Cardiac muscle cell (in vitro differentiated cells and primary cell): ENCODE measurements around the gene HYCC2. TPM values are rescaled to one million over a fixed set of nuclear protein-coding genes. Genes with fewer than 3 reads are reported as not detected.

ENCODE experiments used
- DNase-seq, 2 donors: peaks; one replicate each; pipeline versions ENCODE4 v3.0.0 to v3.0.0-alpha.2; 2010 to 2017; ENCODE audit warnings: low read depth in 1 of 2, low spot score in 1 of 2
- H3K27ac ChIP-seq: fragments of 200-600 bp; sonication (generic); 2 replicates; pipeline ENCODE4 v1.5.1; 2016
- H3K27me3 ChIP-seq: fragments of 200-600 bp; sonication (generic); 2 replicates; pipeline ENCODE4 v1.6.0; 2016; ENCODE audit warnings: control low read depth
- H3K36me3 ChIP-seq: fragments of 200-600 bp; sonication (generic); 2 replicates; pipeline ENCODE4 v1.5.1; 2016; ENCODE audit warnings: control low read depth
- H3K4me1 ChIP-seq: fragments of 200-600 bp; sonication (generic); 2 replicates; pipeline ENCODE4 v1.8.1; 2017; ENCODE audit warnings: low read depth, mild to moderate bottlenecking, mixed run types
- H3K4me3 ChIP-seq: fragments of 200-600 bp; sonication (generic); 2 replicates; pipeline ENCODE4 v1.5.1; 2016; ENCODE audit warnings: mild to moderate bottlenecking
- H3K9me3 ChIP-seq: fragments of 200-600 bp; sonication (generic); 2 replicates; pipeline ENCODE4 v1.5.1; 2017; ENCODE audit warnings: low read depth, mild to moderate bottlenecking, control low read depth
- polyA plus RNA-seq: library from polyadenylated mRNA; unstranded; fragments of >200 nt; fragmentation: Nextera tagmentation; extraction: Ambion mirVana; gene quantifications from 2 replicates; pipeline ENCODE4 v1.2.1, GENCODE V29; 2016
- total RNA-seq: library from RNA; depleted of rRNA; stranded (reverse); fragments of >200 nt; gene quantifications from 2 replicates; pipeline ENCODE4 v1.2.3, GENCODE V29; 2016
- TF ChIP-seq, protein P1 (sequence below): IDR thresholded peaks from 2 replicates; pipeline ENCODE4 v1.5.1; 2012; ENCODE audit warnings: low read depth, mild to moderate bottlenecking, low read length

HYCC2 gene
- total and polyA plus RNA-seq, 2 experiments from 2014 or later = 6.1 to 7.0 TPM

DNA sequence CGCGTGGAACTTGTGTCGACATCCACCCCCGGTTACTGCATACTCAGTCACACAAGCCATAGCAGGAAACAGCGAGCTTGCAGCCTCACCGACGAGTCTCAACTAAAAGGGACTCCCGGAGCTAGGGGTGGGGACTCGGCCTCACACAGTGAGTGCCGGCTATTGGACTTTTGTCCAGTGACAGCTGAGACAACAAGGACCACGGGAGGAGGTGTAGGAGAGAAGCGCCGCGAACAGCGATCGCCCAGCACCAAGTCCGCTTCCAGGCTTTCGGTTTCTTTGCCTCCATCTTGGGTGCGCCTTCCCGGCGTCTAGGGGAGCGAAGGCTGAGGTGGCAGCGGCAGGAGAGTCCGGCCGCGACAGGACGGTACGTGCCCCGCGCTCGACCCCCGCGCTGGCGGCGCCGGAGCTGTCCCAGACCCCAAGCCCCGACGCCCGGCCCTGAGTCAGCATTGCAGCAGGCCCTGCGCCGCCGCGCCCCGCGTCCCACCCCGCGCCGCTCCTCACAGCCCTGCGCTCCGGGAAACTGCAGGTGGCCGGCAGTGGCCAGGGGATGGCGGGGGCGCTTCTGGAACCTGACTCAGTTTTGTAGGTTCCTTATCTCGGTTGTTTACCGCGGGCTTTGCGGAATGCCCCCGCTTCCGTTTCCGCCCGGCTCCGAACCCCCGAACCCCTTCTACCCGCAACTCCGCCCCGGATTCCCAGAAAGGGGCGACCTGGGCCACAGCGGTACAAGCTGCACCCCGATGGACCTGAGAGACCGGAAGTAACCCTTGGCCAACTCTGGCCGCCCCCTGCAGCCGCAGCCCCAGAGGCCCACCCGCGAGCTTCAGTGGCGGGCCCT is 44.9 kb upstream of the HYCC2 start, which contains the start of gene CFLAR:
Gene CFLAR, plus strand, starts transcription at position 50 of the 844 bp plus-strand sequence. CDS start 13,702 bp downstream, outside the sequence.
- H3K27me3 ChIP-seq = no peaks in the 10 kb centered on the region
- no peaks in the 10 kb centered on the region for H3K36me3 ChIP-seq
- H3K4me1 ChIP-seq = no peaks in the 10 kb centered on the region
- H3K4me3 ChIP-seq = peak within 1 kb of the TSS; percentile 29
- no peak within 1 kb of the TSS for H3K27ac ChIP-seq
- TF ChIP-seq, protein P1, sequence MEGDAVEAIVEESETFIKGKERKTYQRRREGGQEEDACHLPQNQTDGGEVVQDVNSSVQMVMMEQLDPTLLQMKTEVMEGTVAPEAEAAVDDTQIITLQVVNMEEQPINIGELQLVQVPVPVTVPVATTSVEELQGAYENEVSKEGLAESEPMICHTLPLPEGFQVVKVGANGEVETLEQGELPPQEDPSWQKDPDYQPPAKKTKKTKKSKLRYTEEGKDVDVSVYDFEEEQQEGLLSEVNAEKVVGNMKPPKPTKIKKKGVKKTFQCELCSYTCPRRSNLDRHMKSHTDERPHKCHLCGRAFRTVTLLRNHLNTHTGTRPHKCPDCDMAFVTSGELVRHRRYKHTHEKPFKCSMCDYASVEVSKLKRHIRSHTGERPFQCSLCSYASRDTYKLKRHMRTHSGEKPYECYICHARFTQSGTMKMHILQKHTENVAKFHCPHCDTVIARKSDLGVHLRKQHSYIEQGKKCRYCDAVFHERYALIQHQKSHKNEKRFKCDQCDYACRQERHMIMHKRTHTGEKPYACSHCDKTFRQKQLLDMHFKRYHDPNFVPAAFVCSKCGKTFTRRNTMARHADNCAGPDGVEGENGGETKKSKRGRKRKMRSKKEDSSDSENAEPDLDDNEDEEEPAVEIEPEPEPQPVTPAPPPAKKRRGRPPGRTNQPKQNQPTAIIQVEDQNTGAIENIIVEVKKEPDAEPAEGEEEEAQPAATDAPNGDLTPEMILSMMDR = no peak
- peak in 1 of 2 donors; percentile 75 for DNase-seq
- H3K9me3 ChIP-seq = no peaks in the 10 kb centered on the region

DNA sequence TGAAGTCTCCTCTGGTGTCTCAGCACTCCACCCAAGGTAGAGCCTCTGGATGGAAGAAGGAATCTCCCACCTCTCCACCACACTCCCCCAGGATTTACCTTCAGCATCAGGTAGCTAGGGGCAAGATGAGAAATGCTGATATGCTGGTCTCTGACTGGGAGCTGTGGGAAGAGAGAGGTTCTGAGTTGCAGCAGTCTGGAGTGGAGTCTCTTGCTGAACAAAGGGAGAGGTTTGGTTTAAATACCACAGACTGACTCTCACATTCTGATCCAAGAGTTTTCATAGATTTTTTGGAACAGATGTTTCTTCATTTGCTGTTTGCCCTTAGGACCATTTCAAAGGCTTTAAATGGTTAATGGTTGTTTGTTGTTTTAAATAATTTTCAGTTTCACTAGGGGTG is 43.4 kb upstream of the HYCC2 start:
- peak in 1 of 2 donors; percentile 29 for DNase-seq
- TF ChIP-seq, protein P1 = no peak

DNA sequence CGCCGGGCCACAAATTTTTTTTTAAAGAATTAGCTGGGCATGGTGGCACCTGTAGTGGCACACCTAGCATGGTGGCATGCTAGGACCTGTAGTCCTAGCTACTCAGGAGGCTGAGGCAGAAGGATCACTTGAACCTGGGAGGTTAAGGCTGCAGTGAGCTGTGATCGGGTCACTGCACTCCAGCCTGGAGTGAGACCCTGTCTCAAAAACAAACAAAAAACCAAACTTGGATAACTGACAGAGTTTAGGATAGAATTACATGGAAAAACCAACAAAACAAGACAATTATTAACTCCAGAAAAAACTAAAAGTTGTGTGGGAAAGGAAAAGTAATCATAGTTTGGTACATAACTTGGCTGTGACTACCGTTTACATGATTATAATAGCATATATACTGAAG is 42.9 kb upstream of the HYCC2 start:
- TF ChIP-seq, protein P1 = no peak
- H3K36me3 ChIP-seq = no peaks in the 10 kb centered on the region
- no peak overlapping the region for H3K27ac ChIP-seq
- no peak for DNase-seq
- no peaks in the 10 kb centered on the region for H3K9me3 ChIP-seq
- no peaks in the 10 kb centered on the region for H3K27me3 ChIP-seq
- H3K4me1 ChIP-seq = no peaks in the 10 kb centered on the region
- H3K4me3 ChIP-seq = no peak overlapping the region

More for the DNA sequence above, 43.4 kb upstream of the HYCC2 start:
- no peaks in the 10 kb centered on the region for H3K9me3 ChIP-seq
- H3K27me3 ChIP-seq = no peaks in the 10 kb centered on the region
- no peak overlapping the region for H3K4me3 ChIP-seq
- no peak overlapping the region for H3K27ac ChIP-seq
- H3K4me1 ChIP-seq = no peaks in the 10 kb centered on the region
- no peaks in the 10 kb centered on the region for H3K36me3 ChIP-seq

DNA sequence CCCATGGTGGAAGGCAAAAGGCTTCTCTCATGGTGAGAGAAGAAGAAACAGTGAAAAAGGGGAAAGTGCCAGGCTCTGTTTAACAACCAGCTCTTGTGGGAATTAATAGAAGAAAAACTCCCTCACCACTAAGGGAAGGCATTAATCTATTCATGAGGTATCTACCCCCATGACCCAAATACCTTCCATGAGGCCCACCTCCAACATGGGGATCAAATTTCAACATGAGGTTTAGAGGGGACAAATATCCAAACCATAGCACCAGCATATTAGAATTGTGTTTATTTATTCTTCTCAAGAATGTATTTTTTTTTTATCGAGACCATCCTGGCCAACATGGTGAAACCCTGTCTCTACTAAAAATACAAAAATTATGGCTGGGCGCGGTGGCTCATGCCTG is 39.6 kb upstream of the HYCC2 start:
- no peaks in the 10 kb centered on the region for H3K27me3 ChIP-seq
- no peak for DNase-seq
- H3K36me3 ChIP-seq = no peaks in the 10 kb centered on the region
- no peaks in the 10 kb centered on the region for H3K4me1 ChIP-seq
- TF ChIP-seq, protein P1 = no peak
- H3K4me3 ChIP-seq = no peak overlapping the region
- H3K9me3 ChIP-seq = no peaks in the 10 kb centered on the region
- no peak overlapping the region for H3K27ac ChIP-seq

DNA sequence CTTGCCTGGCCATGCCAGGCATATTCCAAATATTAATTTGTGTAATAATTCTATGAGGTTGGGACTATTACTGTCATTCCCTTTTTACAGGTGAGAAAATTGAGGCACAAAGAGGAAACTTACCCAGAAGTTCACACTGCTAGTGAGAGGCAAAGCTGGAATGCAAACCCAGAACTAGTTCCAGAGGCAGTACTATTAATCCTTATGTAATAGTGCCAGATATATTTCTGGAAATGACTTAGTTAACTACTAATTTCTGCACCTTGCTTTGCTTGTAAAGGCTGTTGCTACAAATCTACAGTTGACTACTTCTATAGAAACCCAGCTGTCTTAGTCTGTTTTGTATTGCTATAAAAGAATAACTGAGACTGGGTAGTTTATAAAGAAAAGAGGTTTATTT is 39.1 kb upstream of the HYCC2 start:
- Histone ChIP-seq H3K27ac (no peak overlapping the region), H3K27me3 (no peaks in the 10 kb centered on the region), H3K36me3 (no peaks in the 10 kb centered on the region), H3K9me3 (no peaks in the 10 kb centered on the region), H3K4me3 (no peak overlapping the region), H3K4me1 (no peaks in the 10 kb centered on the region)
- DNase-seq = no peak
- TF ChIP-seq, protein P1 = no peak
